ENCODE measurements around the gene ABHD17C.

The ABHD17C gene

DNA sequence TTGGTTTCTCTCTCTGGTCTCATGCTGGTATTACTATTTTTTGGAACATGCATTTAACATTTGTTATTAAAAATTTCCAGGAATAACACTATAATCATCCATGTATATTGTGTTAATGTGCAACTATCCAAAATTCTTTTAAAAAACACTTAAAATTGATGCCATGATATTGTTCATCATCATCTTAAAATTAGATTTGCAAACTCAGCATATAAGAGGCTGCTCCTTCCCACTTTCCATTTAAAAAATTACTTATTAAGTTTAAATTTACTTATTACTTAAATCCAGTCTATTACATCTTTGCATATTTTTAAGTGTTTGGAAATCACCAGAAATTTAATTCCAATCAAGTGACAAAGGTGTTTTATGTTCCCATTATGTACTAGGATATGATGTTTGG is 5.8 kb upstream of the ABHD17C start:
- no peak for DNase-seq

- no peak for DNase-seq
Measured at GRCh38 chr15:80689716-80690115, 5.4 kb upstream of the ABHD17C start.

- DNase-seq, result no peak
Measured at GRCh38 chr15:80691575-80691974, 3.5 kb upstream of the ABHD17C start.

DNA sequence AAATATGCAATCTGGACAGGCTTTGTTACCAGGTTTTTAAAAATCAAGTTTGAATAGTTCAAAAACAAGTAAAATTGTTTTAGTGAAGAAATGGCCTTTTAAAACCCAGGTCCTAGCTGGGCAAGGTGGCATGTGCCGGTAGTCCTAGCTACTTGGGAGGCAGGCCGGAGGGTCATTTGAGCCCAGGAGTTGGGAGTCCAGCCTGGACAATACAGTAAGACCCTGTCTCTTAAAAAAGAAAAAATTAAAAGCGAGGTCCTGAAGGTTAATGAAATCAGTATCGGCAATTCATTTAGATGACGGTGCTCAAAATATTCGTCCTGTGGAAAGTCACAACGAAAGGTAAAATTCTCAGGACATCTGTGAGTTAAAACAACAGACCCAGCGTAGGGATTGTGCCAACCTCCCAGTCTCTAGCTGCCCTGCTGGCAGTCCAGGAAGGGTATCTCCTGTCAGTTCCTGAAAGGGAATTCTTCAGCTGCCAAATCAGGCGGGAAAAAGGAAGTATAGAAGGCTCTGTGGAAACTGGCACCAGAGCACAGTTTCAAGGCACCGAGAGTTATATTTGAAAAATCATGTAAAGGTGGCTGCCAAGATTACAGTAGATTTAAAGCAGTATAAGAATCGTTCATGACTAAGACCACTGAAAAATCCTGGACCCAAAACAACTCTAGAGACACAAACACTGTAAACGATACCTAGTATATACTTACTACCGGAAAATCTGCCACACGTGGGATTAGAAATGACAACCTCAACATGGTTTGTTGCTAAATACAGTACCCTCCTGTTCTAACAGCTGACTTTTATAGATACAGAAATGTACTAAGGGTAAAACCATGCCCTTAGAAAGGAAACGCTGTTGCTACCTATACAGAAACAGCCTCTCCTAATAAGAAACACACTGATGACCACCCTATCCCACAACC is 1.2 kb upstream of the ABHD17C start:
- no peak for DNase-seq

DNA sequence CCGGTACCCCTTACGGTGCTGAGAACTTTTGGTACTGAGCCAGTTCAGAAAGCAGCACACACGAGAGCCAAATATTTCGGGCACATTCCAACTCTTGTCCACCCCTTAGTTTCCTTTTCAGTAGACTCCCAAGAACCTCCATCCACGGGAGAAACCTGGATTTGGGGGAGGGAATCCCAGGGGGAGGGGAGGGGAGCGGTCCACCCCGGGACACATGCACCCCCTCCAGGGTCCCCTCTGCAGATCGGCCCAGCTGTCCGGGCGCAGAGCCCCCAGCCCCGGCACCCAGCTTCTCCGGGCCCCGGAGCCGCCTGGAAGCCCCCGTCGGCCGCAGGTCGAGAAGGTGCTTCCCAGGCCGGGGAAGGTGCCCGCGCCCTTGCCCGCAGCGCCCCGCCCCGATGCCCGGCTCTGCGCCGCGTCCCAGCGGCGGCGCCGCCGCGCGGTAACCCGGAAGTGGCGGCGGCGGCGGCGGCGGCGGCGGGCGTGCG is 455 bp upstream of the ABHD17C start:
- peak in 7 of 56 donors; percentile 18 to 47 (median 34) for DNase-seq

DNA sequence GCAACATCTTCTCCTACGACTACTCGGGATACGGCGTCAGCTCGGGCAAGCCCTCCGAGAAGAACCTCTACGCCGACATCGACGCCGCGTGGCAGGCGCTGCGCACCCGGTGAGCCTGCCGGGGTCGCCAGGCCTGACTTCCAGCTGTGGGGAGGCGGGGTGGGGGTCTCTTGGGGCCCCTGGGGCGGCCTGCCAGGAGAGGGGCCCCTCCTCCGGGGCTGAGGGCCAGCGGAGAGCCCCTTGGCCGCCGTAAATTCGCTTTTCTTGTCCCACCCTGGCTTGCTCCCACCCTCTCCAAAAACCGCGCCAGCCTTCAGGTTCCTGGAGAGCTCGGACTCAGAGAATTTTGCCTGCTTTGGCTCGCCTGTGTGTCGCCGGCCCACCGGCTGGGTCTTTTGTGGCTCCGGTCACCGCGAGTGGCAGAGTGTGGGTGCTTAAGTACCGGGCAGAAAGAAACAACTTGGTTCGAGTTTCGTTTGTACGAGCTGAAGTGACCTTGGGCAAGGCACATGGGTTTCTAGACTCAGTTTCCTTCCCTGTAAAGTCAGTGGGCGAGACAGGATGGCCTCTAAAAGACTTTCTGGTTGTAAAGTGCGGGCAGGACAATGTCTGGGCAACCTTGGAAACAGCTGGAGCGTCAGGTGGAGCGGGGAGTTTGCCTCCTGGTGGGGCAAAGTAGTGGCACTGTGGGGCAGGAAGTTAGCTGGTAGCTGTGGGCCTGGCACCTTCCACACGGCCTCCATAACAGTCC is 976 bp downstream of the ABHD17C start:
- DNase-seq, result peak in 6 of 56 donors; percentile 4 to 43 (median 25)

GRCh38 chr15:80697075-80697685 is 2.1 kb downstream of the ABHD17C start:
- DNase-seq, result no peak

DNA sequence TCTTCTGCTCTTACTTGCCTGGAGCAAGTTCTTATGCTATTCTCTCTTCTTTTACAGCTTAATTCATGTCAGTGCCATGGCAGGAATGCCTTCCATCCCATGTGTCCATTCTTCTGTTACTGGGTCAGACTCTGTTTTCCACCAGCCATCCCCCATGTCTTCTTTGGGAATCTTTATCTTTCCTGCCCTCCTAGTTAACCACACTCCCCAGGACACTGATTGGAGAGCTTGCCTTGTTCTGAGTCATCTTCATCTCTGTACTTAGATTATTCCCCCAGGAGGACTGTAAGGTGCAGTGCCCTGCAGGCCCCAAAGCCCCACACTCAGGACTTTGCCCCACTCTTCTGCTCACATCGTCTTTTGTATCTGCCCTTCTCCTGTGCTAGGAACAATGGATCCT is 3.6 kb downstream of the ABHD17C start:
- DNase-seq, result no peak

DNA sequence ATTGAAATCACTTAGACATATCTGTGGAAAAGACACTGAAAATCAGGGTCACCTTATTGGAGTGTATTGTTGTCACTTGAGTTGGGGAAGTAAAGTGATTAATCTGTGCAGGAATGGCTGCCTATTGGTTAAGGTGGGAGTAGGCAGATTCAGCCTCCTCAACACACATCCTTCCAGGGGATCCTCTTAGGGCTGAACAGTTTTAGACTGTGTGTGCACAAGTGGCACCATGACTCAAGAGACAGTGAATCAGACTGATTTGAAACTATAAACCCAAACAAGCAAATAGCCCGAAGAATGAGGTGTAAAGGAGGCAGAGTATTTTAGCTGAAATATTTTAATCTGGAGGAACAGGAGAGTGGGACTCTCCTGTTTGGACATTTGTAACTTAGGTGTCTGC is 4.9 kb downstream of the ABHD17C start:
- DNase-seq, result peak in 1 of 56 donors; percentile 6

DNA sequence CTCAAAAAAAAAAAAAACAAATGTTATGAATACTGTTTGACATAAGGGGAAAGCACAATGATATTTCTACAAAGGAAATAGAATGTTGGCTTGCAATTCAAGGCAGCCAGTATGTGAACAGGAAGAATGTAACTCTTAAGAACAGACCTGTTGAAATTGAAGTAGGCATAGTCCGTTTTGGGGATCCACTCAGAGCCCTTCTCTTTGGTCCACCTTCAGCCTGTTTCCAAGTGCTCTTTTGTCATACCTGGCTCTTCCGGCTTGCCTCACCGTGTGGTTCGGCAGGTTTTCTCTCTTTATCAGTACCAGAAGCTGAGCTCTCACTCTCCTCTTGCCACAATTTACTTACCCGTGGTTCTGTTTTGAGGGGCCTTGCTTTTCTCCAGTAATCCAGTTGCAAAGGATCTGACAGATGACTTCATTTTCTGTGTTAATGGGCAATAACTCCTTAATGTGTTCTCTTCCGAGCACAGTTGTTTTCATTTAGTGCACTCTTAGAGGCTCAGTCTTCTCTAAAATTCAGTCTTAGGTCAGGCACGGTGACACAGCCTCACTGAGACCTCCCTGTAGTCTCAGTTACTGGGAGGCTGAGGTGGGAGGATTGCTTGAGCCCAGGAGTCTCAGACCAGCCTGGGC is 6.7 kb downstream of the ABHD17C start:
- no peak for DNase-seq

- DNase-seq, result no peak
Measured at GRCh38 chr15:80703081-80703480, 8.0 kb downstream of the ABHD17C start.

DNA sequence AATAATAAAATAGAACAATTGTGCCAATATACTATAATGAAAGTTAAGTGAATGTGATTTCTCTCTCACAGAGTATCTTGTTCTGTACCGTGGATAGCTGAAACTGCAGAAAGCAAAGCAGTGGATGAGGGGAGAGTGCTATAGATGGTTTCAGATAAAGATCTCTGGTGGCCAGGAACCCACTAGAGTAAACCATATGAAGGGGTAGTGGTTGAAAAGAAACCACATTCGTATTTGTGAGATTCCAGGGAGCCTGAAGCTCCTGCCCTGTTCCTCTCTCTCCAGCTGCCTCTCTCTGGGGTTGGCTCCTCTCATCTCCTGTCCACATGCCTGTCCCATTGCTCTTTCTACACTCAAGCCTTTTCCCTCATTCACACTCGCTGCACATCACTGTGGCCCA is 8.9 kb downstream of the ABHD17C start:
- DNase-seq, result no peak

DNA sequence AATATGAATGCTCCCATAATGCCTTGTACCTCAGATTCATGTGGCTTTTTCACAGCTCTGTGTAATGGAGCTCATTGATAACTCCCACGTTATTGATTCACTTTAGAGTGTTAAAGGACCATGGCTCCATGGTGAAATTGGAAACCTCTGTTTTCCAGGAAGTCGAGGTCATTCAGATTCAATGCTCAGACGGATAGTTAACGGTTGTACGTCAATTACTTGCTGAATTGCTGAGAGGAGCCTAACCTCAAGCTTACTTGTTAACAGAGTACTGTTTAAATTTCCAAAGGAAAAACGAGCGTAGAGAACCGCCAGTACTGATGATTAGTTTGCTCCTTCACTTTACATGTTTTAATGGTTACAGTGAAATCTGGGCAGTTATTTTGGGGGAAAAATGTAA is 11.1 kb downstream of the ABHD17C start:
- DNase-seq, result no peak

- DNase-seq, result peak in 5 of 56 donors; percentile 17 to 39 (median 28)
Measured at GRCh38 chr15:80709542-80709941, 14.4 kb downstream of the ABHD17C start.

DNA sequence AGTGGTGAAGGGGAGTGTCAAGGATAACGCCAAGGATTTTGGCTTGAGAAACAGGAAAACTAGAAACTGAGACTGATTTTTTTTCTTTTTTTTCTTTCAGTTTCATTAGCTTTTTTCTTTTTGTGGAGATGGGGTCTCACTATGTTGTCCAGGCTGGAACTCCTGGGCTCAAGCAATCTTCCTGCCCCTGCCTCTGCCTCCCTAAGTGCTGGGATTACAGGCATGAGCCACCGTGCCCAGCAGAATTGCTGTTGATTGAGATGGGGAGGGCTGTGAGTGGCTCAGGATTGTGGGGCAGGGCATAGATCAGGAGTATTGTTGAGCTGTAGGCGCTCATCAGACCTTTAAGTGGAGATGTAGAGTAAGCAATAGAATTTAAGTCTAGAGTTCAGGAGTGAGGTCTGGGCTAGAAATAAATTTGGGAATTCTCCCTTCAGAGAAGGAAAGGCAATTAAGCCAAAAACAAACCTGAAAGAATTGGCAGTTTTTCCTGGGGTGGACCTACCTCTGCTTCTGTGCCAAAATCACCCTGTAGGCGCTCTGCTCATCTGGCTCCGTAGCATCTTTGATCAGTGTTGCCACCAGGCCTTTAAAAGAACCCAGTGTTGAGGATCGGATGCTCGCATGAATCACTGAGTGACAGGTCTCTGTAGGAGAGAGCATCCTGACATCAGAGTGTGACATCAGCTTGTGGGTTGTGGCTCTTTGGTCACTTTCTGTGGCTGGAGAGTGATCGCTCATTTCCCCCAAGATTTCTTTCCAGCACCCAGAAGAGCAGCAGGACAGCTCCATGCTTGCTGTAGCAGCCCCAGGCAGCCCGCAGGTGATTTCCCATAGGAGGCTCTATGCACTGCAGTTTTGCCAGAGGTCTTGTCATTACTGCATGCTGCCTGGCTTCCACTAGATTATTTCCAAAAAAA is 15.8 kb downstream of the ABHD17C start:
- no peak for DNase-seq

DNA sequence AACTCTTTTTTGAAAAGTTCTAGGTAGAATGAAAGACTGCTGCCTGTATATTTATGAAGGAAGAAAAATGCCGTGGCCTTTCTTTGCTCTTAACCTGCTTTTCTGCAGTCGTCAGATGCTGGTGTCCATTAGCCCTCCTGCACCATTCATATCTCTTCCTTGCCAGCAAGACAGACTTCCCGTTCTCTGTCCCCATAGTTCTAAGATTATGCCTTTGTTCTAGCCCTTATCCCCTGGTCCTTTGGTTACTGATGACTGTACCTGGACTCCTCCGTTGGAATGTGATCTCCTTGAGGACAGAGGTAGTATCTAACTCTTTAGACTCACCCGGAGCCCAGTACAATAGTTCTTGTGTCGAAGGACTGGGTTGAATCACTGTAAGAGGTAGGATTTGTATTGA is 16.8 kb downstream of the ABHD17C start:
- DNase-seq, result no peak

- DNase-seq, result peak in 1 of 56 donors; percentile 16
Measured at GRCh38 chr15:80712956-80713355, 17.8 kb downstream of the ABHD17C start.

DNA sequence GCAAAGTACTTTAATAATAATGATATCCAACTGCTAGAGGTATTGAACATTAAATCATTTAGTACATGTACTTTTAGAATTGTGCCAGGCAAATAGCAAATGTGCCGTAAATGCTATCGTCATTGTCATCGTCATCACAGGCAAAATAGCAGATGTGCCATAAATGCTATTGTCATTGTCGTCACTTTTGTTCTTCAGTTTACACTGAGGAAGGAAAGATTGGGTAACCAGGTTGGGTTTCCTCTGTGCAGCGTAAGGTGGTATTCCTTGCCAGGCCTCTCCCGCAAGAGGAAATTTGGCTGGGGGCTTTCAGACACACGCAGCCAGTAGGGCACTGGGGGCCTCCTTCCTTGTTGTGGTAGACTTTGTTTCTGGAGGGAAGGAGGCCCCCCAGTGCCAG is 26.4 kb downstream of the ABHD17C start:
- no peak for DNase-seq

- no peak for DNase-seq
Measured at GRCh38 chr15:80722811-80723210, 27.7 kb downstream of the ABHD17C start.

DNA sequence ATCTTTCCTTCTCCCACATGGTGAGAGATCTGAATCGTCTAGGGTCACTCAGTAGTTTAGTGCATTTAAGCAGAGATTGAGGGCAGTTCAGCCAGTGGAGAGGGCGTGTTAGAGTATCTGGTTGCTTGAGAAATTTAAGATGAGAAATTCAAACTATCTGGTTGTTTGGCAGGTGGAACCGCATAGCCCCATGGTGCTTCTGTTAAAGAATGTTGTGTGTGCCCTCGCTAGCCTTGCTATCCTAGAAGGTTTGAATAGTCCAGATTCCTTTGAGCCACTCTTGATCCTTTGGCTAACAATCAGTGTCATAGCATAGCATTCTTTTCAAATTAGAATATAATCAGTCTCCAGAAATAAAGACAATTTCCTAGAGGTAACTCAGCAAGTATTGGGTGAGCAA is 32.1 kb downstream of the ABHD17C start:
- DNase-seq, result no peak

Data from nucleus accumbens (tissue), 56 donors.